Spinal cord (tissue), 10 donors: ENCODE results near the gene ATP8A2. TPM values are rescaled to one million over a fixed set of nuclear protein-coding genes. Genes with fewer than 3 reads are reported as not detected.

ENCODE experiments used
- DNase-seq, 6 donors: peaks; one replicate each; pipeline versions ENCODE4 v3.0.0 to v3.0.0-alpha.2; 2013 to 2015; ENCODE audit warnings: low spot score in 6 of 6, low read depth in 4 of 6
- H3K27ac ChIP-seq: one replicate; pipeline ENCODE4 v1.5.1; 2013; ENCODE audit warnings: low read depth, low read length, control low read depth
- H3K27me3 ChIP-seq: one replicate; pipeline ENCODE4 v1.6.1; 2013; ENCODE audit warnings: low read length; ENCODE audit not compliant: control insufficient read depth, insufficient read depth
- H3K36me3 ChIP-seq: one replicate; pipeline ENCODE4 v1.6.1; 2013; ENCODE audit warnings: low read length; ENCODE audit not compliant: control insufficient read depth, insufficient read depth
- H3K4me1 ChIP-seq: one replicate; pipeline ENCODE4 v1.6.1; 2013; ENCODE audit warnings: low read length; ENCODE audit not compliant: control insufficient read depth, insufficient read depth
- H3K4me3 ChIP-seq: one replicate; pipeline ENCODE4 v1.5.1; 2013; ENCODE audit warnings: low read depth, low read length, control low read depth
- H3K9me3 ChIP-seq: one replicate; pipeline ENCODE4 v1.6.1; 2013; ENCODE audit warnings: low read length; ENCODE audit not compliant: control insufficient read depth, insufficient read depth
- WGBS: methylation state at CpG from one replicate; pipeline ENCODE4 v1.1.5; 2013; ENCODE audit warnings: missing lambda C conversion rate; ENCODE audit not compliant: insufficient coverage; 5-methylcytosine and 5-hydroxymethylcytosine counted together
- polyA plus RNA-seq, 2 donors: library from polyadenylated mRNA; unstranded; fragments of 120-200 nt; gene quantifications; one replicate each; pipeline ENCODE4 v1.2.1, GENCODE V29; 2013; ENCODE audit not compliant: insufficient read length in 2 of 2
- total RNA-seq, 2 donors: library from RNA; depleted of rRNA in 1 of 2; stranded (reverse); fragments of 120-200 nt in 1 of 2; fragments of >200 nt in 1 of 2; gene quantifications; one replicate each; pipeline versions ENCODE4 v1.2.3 to v1.2.4, GENCODE V29; 2013 to 2014
- donor health status: healthy.

Gene ATP8A2
- total and polyA plus RNA-seq, 4 donors: 14.9 to 59.0 (median 28.0) TPM

- Histone ChIP-seq H3K27me3 (no peaks in the 10 kb centered on the region), H3K36me3 (no peaks in the 10 kb centered on the region), H3K4me3 (no peak overlapping the region), H3K4me1 (peaks cover 12% of the 10 kb centered on the region), H3K27ac (no peak overlapping the region), H3K9me3 (no peaks in the 10 kb centered on the region)
- 71% methylated on average over 3 of the region's 4 CpGs for WGBS
- no peak for DNase-seq
Measured at GRCh38 chr13:26025771-26026170, 654.0 kb downstream of the ATP8A2 start.

- peaks cover 12% of the 10 kb centered on the region for H3K4me1 ChIP-seq
- H3K4me3 ChIP-seq: no peak overlapping the region
- WGBS: 84% methylated on average over 4 of the region's 4 CpGs
- no peak overlapping the region for H3K27ac ChIP-seq
- no peaks in the 10 kb centered on the region for H3K9me3 ChIP-seq
- no peaks in the 10 kb centered on the region for H3K27me3 ChIP-seq
- no peak for DNase-seq
- H3K36me3 ChIP-seq: no peaks in the 10 kb centered on the region
Measured at GRCh38 chr13:26026211-26026610, 654.4 kb downstream of the ATP8A2 start.

DNA sequence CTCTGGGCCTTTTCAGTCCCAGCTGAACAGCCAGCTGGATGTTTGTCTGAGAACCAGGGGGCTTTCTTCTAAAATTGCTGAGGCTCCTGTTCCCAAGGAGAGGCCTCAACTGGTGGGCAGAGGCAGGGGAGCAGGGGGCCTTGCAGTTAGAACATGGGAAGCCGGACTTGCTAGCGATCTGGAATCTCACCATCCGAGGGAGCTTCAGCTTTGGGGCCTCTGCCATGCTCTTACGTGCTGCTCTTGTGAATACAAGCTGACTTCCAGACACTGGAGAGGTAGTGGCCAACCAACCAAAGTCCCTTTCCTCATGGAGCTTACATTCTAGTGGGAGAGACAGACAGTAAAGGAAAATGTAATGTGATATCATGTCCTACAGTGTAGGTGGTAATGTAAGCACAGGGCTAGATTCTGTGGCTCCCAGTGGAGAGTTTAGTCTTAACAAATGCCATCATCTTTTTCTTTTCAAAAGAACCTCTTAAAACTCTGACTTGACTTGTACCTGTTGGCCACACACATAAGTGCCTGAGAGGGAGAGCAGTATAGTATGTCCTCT, 657.9 kb downstream of the ATP8A2 start:
- 80% methylated on average over 4 of the region's 4 CpGs for WGBS
- H3K9me3 ChIP-seq: no peaks in the 10 kb centered on the region

DNA sequence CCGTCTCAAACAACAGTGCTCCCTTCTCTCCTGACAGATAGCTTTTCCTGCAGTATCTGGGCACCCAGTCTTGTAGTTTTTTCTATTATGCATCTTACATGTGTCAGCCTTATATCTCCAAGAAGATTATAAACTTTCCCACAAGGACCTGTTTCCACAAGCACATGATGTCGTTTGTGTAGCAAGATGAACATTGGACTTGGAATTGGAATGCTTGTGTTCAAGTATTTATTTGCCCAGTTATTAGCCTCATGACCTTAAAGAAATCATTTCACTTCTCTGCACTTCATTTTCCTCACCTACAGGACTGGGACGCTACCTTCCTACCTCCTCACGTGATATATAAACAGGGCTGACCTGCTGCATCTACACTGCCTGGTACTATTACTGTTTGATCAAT, 658.6 kb downstream of the ATP8A2 start:
- Histone ChIP-seq H3K27me3 (no peaks in the 10 kb centered on the region), H3K9me3 (no peaks in the 10 kb centered on the region), H3K4me3 (no peak overlapping the region), H3K36me3 (no peaks in the 10 kb centered on the region), H3K4me1 (peaks cover 2% of the 10 kb centered on the region), H3K27ac (no peak overlapping the region)
- 93% methylated on average over 3 of the region's 4 CpGs for WGBS
- no peak for DNase-seq

More for the DNA sequence above, 657.9 kb downstream of the ATP8A2 start:
- Histone ChIP-seq H3K27ac (no peak overlapping the region), H3K36me3 (no peaks in the 10 kb centered on the region), H3K4me1 (peaks cover 8% of the 10 kb centered on the region), H3K27me3 (no peaks in the 10 kb centered on the region), H3K4me3 (no peak overlapping the region)
- DNase-seq: no peak

GRCh38 chr13:26034018-26034417, 662.2 kb downstream of the ATP8A2 start:
- no peaks in the 10 kb centered on the region for H3K4me1 ChIP-seq
- H3K36me3 ChIP-seq: no peaks in the 10 kb centered on the region
- peak in 1 of 6 donors; percentile 27 for DNase-seq
- no peak overlapping the region for H3K27ac ChIP-seq
- 78% methylated on average over 3 of the region's 3 CpGs for WGBS
- no peaks in the 10 kb centered on the region for H3K9me3 ChIP-seq
- no peak overlapping the region for H3K4me3 ChIP-seq
- no peaks in the 10 kb centered on the region for H3K27me3 ChIP-seq

DNA sequence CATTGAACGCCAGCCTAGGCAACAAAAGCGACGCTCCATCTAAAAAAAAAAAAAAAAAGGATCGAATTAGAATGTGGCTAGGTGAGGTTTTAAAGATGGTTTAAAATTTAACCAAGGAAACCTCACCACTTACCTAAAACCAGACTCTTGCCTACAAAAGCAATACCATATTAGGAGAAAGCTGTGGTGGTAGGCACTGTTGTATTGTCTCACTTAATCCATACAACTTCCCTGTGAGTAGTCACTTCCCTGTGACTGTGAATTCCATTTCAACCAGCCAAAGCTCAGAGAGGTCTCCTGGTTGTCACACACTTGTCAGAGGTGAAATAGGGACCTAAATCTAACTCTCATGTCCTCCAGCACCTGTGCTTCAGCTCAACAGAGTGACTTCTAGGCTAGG, 664.6 kb downstream of the ATP8A2 start:
- no peaks in the 10 kb centered on the region for H3K27me3 ChIP-seq
- WGBS: no CpG with 5 or more reads among the region's 4 CpGs
- no peak for DNase-seq

DNA sequence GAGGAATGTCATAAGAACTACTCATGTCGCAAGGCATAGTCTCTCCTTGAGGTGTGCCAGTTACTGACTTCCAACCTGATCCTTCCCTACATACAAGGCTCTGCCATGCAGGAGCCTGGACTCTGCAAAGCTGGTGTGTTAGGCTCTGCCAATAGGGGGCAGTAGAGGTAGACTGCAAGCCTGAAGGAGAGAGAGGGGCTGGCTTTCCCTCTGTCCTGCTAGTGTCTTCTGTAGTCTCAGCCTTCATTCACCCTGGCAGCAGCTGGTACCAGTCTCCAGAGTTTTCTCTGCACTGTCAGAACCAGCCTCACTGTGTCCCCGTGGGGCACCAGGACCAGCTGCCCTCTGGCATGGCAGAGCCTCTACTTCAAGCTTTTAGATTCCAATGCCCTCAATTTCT, 665.5 kb downstream of the ATP8A2 start:
- no peak overlapping the region for H3K27ac ChIP-seq
- no peaks in the 10 kb centered on the region for H3K27me3 ChIP-seq
- 13% methylated on average over 1 of the region's 2 CpGs for WGBS

More for the DNA sequence above, 664.6 kb downstream of the ATP8A2 start:
- no peaks in the 10 kb centered on the region for H3K36me3 ChIP-seq
- no peak overlapping the region for H3K27ac ChIP-seq
- no peaks in the 10 kb centered on the region for H3K4me1 ChIP-seq
- H3K4me3 ChIP-seq: no peak overlapping the region
- no peaks in the 10 kb centered on the region for H3K9me3 ChIP-seq

GRCh38 chr13:26038931-26039475, 667.2 kb downstream of the ATP8A2 start:
- H3K4me3 ChIP-seq: no peak overlapping the region
- no peaks in the 10 kb centered on the region for H3K27me3 ChIP-seq
- DNase-seq: no peak
- H3K27ac ChIP-seq: no peak overlapping the region
- no peaks in the 10 kb centered on the region for H3K9me3 ChIP-seq
- H3K36me3 ChIP-seq: no peaks in the 10 kb centered on the region
- 95% methylated on average over 3 of the region's 8 CpGs for WGBS
- H3K4me1 ChIP-seq: no peaks in the 10 kb centered on the region

More for the DNA sequence above, 665.5 kb downstream of the ATP8A2 start:
- H3K4me3 ChIP-seq: no peak overlapping the region
- no peaks in the 10 kb centered on the region for H3K36me3 ChIP-seq
- H3K9me3 ChIP-seq: no peaks in the 10 kb centered on the region
- DNase-seq: peak in 1 of 6 donors; percentile 35
- H3K4me1 ChIP-seq: no peaks in the 10 kb centered on the region

- H3K27ac ChIP-seq: no peak overlapping the region
- peaks cover under 1% of the 10 kb centered on the region for H3K36me3 ChIP-seq
- no peaks in the 10 kb centered on the region for H3K9me3 ChIP-seq
- H3K27me3 ChIP-seq: no peaks in the 10 kb centered on the region
- no peak overlapping the region for H3K4me3 ChIP-seq
- WGBS: 88% methylated on average over 1 of the region's 3 CpGs
- no peak for DNase-seq
- no peaks in the 10 kb centered on the region for H3K4me1 ChIP-seq
Measured at GRCh38 chr13:26041444-26041843, 669.7 kb downstream of the ATP8A2 start.

GRCh38 chr13:26042785-26043184, 671.0 kb downstream of the ATP8A2 start:
- DNase-seq: no peak
- H3K27ac ChIP-seq: no peak overlapping the region
- peaks cover 4% of the 10 kb centered on the region for H3K36me3 ChIP-seq
- H3K9me3 ChIP-seq: no peaks in the 10 kb centered on the region
- peaks cover 4% of the 10 kb centered on the region for H3K27me3 ChIP-seq
- no peak overlapping the region for H3K4me3 ChIP-seq
- no CpG with 5 or more reads among the region's 1 CpG for WGBS
- no peaks in the 10 kb centered on the region for H3K4me1 ChIP-seq
